C4-2B (cell line): ENCODE results near the gene SLC39A8.

Experiments
- ZFX ChIP-seq: fragments of 450-650 bp; IDR thresholded peaks from 2 replicates; pipeline ENCODE4 v1.6.1; 2017
- TF ChIP-seq, protein P1 (sequence below): fragments of 450-650 bp; conservative IDR thresholded peaks from 2 replicates; pipeline ENCODE4 v1.5.1; 2017; ENCODE audit warnings: mild to moderate bottlenecking

DNA sequence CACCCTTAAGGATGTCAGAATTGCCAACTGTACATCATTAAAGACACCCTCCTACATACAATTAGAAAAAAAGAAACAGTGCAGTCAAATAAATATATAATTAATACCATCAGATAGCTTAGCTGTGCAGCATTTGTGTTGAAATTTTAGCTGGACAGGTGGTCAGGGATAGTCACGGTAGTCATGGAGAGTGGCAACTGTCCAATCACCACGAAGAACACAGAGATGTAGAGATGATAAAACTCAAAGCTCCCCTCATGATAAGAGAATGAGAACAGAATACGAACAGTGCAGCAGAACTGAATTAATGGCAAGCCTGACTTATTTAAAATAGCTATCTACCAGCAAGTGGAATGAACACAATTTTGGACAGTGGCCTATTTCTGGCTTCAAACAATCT lies 27.2 kb downstream of the SLC39A8 start:
- TF ChIP-seq, protein P1, sequence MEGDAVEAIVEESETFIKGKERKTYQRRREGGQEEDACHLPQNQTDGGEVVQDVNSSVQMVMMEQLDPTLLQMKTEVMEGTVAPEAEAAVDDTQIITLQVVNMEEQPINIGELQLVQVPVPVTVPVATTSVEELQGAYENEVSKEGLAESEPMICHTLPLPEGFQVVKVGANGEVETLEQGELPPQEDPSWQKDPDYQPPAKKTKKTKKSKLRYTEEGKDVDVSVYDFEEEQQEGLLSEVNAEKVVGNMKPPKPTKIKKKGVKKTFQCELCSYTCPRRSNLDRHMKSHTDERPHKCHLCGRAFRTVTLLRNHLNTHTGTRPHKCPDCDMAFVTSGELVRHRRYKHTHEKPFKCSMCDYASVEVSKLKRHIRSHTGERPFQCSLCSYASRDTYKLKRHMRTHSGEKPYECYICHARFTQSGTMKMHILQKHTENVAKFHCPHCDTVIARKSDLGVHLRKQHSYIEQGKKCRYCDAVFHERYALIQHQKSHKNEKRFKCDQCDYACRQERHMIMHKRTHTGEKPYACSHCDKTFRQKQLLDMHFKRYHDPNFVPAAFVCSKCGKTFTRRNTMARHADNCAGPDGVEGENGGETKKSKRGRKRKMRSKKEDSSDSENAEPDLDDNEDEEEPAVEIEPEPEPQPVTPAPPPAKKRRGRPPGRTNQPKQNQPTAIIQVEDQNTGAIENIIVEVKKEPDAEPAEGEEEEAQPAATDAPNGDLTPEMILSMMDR: no peak
- no peak for TF ChIP-seq ZFX
